Loucy (cell line): ENCODE data around the gene CYB5D1.

ENCODE experiments used
- EZH2phosphoT487 ChIP-seq: fragments of 200-600 bp; IDR thresholded peaks from 2 replicates; pipeline ENCODE4 v1.6.1; 2018; ENCODE audit warnings: antibody characterized with exemption, mild to moderate bottlenecking, moderate library complexity, borderline replicate concordance
- TF ChIP-seq, protein P1 (sequence below): fragments of 200-600 bp; sonication (generic); conservative IDR thresholded peaks from 2 replicates; pipeline ENCODE4 v1.5.1; 2014; ENCODE audit warnings: mild to moderate bottlenecking, antibody characterized with exemption, low read length

- TF ChIP-seq, protein P1, sequence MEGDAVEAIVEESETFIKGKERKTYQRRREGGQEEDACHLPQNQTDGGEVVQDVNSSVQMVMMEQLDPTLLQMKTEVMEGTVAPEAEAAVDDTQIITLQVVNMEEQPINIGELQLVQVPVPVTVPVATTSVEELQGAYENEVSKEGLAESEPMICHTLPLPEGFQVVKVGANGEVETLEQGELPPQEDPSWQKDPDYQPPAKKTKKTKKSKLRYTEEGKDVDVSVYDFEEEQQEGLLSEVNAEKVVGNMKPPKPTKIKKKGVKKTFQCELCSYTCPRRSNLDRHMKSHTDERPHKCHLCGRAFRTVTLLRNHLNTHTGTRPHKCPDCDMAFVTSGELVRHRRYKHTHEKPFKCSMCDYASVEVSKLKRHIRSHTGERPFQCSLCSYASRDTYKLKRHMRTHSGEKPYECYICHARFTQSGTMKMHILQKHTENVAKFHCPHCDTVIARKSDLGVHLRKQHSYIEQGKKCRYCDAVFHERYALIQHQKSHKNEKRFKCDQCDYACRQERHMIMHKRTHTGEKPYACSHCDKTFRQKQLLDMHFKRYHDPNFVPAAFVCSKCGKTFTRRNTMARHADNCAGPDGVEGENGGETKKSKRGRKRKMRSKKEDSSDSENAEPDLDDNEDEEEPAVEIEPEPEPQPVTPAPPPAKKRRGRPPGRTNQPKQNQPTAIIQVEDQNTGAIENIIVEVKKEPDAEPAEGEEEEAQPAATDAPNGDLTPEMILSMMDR: no peak
- TF ChIP-seq EZH2phosphoT487: no peak
Measured at GRCh38 chr17:7888184-7888920, 30.5 kb downstream of the CYB5D1 start, which contains the start of gene CHD3.
